Upper lobe of left lung (tissue), 6 donors: ENCODE results near the gene PLVAP. TPM values are rescaled to one million over a fixed set of nuclear protein-coding genes. Genes with fewer than 3 reads are reported as not detected.
A peak's percentile ranks its signal among the peaks of the same experiment; 100 is the strongest.

Experiments used
- ATAC-seq, 2 donors: fragments of 200-7000 bp; cut with Tn5 transposase; one replicate each; pipeline ENCODE4 v1.9.1; 2022; ENCODE audit warnings: mild to moderate bottlenecking in 2 of 2, moderate library complexity in 2 of 2; ENCODE audit not compliant: low FRiP score in 2 of 2
- DNase-seq, 2 donors: peaks; one replicate each; pipeline ENCODE4 v3.0.0-alpha.2; 2019 to 2020
- H3K27ac ChIP-seq, 4 donors: fragments of 200-600 bp; sonication (generic); one replicate each; pipeline ENCODE4 v1.5.1; 2016 to 2019
- H3K27me3 ChIP-seq, 4 donors: fragments of 200-600 bp; sonication (generic); one replicate each; pipeline ENCODE4 v1.5.1; 2017 to 2019
- H3K36me3 ChIP-seq, 4 donors: fragments of 200-600 bp; sonication (generic); one replicate each; pipeline ENCODE4 v1.5.1; 2016 to 2019
- H3K4me1 ChIP-seq, 4 donors: fragments of 200-600 bp; sonication (generic); one replicate each; pipeline ENCODE4 v1.5.1; 2018 to 2019
- H3K4me3 ChIP-seq, 4 donors: fragments of 200-600 bp; sonication (generic); one replicate each; pipeline ENCODE4 v1.5.1; 2017 to 2019; ENCODE audit warnings: mild to moderate bottlenecking in 2 of 4, moderate library complexity in 1 of 4
- H3K9me3 ChIP-seq, 4 donors: fragments of 200-600 bp; sonication (generic); one replicate each; pipeline ENCODE4 v1.5.1; 2018 to 2019
- CTCF ChIP-seq, 6 experiments: fragments of 450-650 bp in 4 of 6; fragments of 200-600 bp in 2 of 6; sonication (generic) in 2 of 6; IDR thresholded peaks; one replicate each; pipeline ENCODE4 v1.5.1; 2016 to 2019; ENCODE audit warnings: antibody characterized with exemption in 6 of 6
- EP300 ChIP-seq, 4 donors: sonication (generic); formaldehyde crosslinking; IDR thresholded peaks; one replicate each; pipeline ENCODE4 v1.5.1; 2017; ENCODE audit warnings: antibody characterized with exemption in 4 of 4, control low read depth in 2 of 4
- POLR2A ChIP-seq, 4 donors: fragments of 450-650 bp; IDR thresholded peaks; one replicate each; pipeline ENCODE4 v1.5.1; 2016 to 2017; ENCODE audit warnings: antibody characterized with exemption in 4 of 4, mild to moderate bottlenecking in 2 of 4
- POLR2AphosphoS5 ChIP-seq, 2 donors: sonication (generic); formaldehyde crosslinking; IDR thresholded peaks; one replicate each; pipeline ENCODE4 v1.5.1; 2017; ENCODE audit warnings: antibody characterized with exemption in 2 of 2
- WGBS, 2 donors: methylation state at CpG; one replicate each; pipeline ENCODE4 v1.1.5; 2017 to 2018; 5-methylcytosine and 5-hydroxymethylcytosine counted together
- total RNA-seq, 6 donors: library from RNA; depleted of rRNA in 4 of 6; stranded (reverse); fragments of >200 nt in 4 of 6; gene quantifications; one replicate each; pipeline versions ENCODE4 v1.1.0 to v1.2.1, GENCODE V29; 2016 to 2021
- donor health status: DM: no; HTN: no; CAD: no; lungs with moderate emphysema.
- donor health status: DM: no; HTN: yes; CAD: no; lungs with severe emphysema.

Gene PLVAP
- total RNA-seq, 6 donors from 2014 or later = 1.0 to 103 (median 6.9) TPM

- 82 to 86% methylated on average over 12 to 20 of the region's 20 CpGs for WGBS, 2 donors
- Histone ChIP-seq H3K9me3 (no peaks in the 10 kb centered on the region), H3K36me3 (peaks cover 10 to 44% (median 29%) of the 10 kb centered on the region in 4 donors), H3K27ac (peak overlapping the region in 3 of 4 donors; percentile 20 to 48 (median 46)), H3K27me3 (no peaks in the 10 kb centered on the region), H3K4me1 (peaks cover 17 to 27% (median 21%) of the 10 kb centered on the region in 4 donors), H3K4me3 (no peak overlapping the region)
- no peak for TF ChIP-seq CTCF (IDR thresholded peaks at IDR 0.05)
- DNase-seq (no peak), ATAC-seq (no peak)
Measured at GRCh38 chr19:17312189-17313113, 64.7 kb downstream of the PLVAP start.

GRCh38 chr19:17311455-17312188 is 65.5 kb downstream of the PLVAP start:
- no peak for DNase-seq
- H3K4me3 ChIP-seq = no peak overlapping the region
- peaks cover 8 to 40% (median 27%) of the 10 kb centered on the region in 4 donors for H3K36me3 ChIP-seq
- ATAC-seq = no peak
- TF ChIP-seq CTCF (IDR thresholded peaks at IDR 0.05) (no peak), POLR2AphosphoS5 (IDR thresholded peaks at IDR 0.05) (no peak)
- peaks cover 19 to 34% (median 26%) of the 10 kb centered on the region in 4 donors for H3K4me1 ChIP-seq
- H3K9me3 ChIP-seq = no peaks in the 10 kb centered on the region
- peak overlapping the region in 2 of 4 donors; percentile 32 to 46 for H3K27ac ChIP-seq
- WGBS, 2 donors = 71 to 78% methylated on average over 8 to 11 of the region's 11 CpGs
- no peaks in the 10 kb centered on the region for H3K27me3 ChIP-seq

GRCh38 chr19:17309965-17310461 is 67.1 kb downstream of the PLVAP start:
- peaks cover 28 to 44% (median 36%) of the 10 kb centered on the region in 4 donors for H3K4me1 ChIP-seq
- peak overlapping the region; percentile 79 to 98 (median 86) for H3K4me3 ChIP-seq
- DNase-seq = peak in 1 of 2 donors; percentile 85
- peaks cover 4 to 26% (median 17%) of the 10 kb centered on the region in 4 donors for H3K36me3 ChIP-seq
- TF ChIP-seq POLR2A (IDR thresholded peaks at IDR 0.05) (peak in 1 of 4 donors; percentile 7), POLR2AphosphoS5 (IDR thresholded peaks at IDR 0.05) (no peak), EP300 (IDR thresholded peaks at IDR 0.05) (no peak)
- 4 to 7% methylated on average over 12 to 21 of the region's 23 CpGs for WGBS, 2 donors
- no peaks in the 10 kb centered on the region for H3K27me3 ChIP-seq
- peak overlapping the region; percentile 75 to 91 (median 86) for H3K27ac ChIP-seq
- ATAC-seq = no peak
- H3K9me3 ChIP-seq = no peaks in the 10 kb centered on the region

- ATAC-seq (peak; percentile 94 to 96), DNase-seq (peak; percentile 92 to 100)
- H3K36me3 ChIP-seq = peaks cover 2 to 21% (median 12%) of the 10 kb centered on the region in 4 donors
- peaks cover 34 to 50% (median 43%) of the 10 kb centered on the region in 4 donors for H3K4me1 ChIP-seq
- H3K27me3 ChIP-seq = no peaks in the 10 kb centered on the region
- peak within 1 kb of the TSS; percentile 79 to 98 (median 86) for H3K4me3 ChIP-seq
- H3K9me3 ChIP-seq = no peaks in the 10 kb centered on the region
- peak within 1 kb of the TSS; percentile 75 to 91 (median 86) for H3K27ac ChIP-seq
- TF ChIP-seq EP300 (IDR thresholded peaks at IDR 0.05) (no peak), CTCF (IDR thresholded peaks at IDR 0.05) (peak in 1 of 6 experiments; percentile 13), POLR2A (IDR thresholded peaks at IDR 0.05) (peak in 3 of 4 donors; percentile 19 to 78 (median 40)), POLR2AphosphoS5 (IDR thresholded peaks at IDR 0.05) (peak; percentile 69 to 77)
- 0 to 1% methylated on average over 43 to 46 of the region's 46 CpGs for WGBS, 2 donors
Measured at GRCh38 chr19:17309198-17309964, 67.8 kb downstream of the PLVAP start, which contains the start of gene DDA1. Gene DDA1 (plus strand): TSS chr19:17309563. CDS start chr19:17309655, 92 bp downstream.
